ENCODE results near the gene SRRM5.
"Not testable (repeated sequence)": the region's sequence is repeated elsewhere in the genome, so short reads cannot be mapped to it uniquely, and the experiment has no call there.

The SRRM5 gene

GRCh38 chr19:43618921-43619261 lies 7.0 kb downstream of the SRRM5 start:
- DNase-seq (ENCODE audit: low read depth): no peak

DNA sequence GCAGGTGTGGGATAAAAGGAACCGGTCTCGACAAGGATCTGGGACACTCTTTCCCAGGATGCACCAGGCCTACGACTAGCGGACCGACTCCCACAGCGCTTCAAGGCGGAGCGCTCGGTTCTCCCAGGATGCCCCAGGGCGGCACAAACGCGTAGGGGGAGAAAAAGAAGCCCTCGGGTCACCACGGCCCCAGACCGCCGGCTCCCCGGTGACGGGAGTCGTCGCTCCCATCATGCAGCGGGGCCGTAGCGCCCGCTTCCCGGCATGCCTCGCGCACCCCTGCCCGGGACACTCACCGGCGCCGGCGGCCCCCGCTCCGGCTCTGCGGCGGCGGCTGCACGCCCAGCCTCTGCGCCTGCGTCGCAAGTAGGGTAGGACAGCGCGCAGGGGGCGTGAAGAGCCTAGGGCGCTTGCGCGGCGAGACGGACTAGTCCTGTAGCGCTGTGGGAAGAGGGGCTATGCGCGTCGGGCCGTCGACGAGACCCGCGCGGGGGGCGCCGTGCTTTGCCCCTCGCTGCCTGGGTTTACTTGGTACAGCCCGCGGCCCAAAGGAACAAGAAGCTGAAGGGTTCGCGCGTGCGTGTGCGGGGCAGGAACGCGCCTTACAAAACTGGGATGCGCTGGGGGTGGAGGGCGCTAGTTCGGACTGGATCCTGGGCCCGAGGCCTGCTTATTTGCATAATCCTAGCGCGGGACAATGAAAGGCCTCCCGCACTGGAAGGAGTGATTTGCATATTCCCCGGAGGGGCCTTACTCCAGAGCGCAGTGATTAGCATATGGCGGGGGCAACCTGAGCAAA lies 7.6 kb downstream of the SRRM5 start, which contains the start of gene ZNF428:
Gene ZNF428, minus strand, starts transcription at position 368 of the 799 bp plus-strand sequence. CDS start 5,325 bp downstream, outside the sequence.
- DNase-seq (ENCODE audit: low read depth): peak; percentile 67

- no peak for DNase-seq (ENCODE audit: low read depth)
These were observed 8.4 kb downstream of the SRRM5 start for GRCh38 chr19:43620061-43621001.

DNA sequence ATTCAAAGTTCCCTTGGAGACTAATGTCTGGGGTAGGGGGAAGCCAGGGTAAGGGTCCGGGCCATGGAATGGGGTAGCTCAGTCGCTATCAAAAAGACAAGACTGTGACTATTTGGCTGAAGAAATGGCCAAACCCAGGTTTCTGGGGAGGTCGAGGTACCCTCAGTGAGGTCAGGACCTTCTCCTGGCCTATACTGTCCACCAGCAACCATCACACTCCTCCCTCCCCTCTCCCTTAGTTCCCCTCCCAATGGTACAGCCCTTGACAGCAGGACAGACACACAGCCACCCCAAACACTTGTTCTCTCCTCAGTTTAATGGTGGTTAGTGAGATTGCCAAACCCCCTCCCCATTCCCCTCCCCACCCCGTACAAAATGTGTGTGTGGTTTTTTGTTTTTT lies 10.2 kb downstream of the SRRM5 start:
- DNase-seq (ENCODE audit: low read depth): no peak

GRCh38 chr19:43622956-43623355 lies 11.1 kb downstream of the SRRM5 start:
- DNase-seq (ENCODE audit: low read depth): no peak

- no peak for DNase-seq (ENCODE audit: low read depth)
These were observed 12.2 kb downstream of the SRRM5 start for GRCh38 chr19:43623889-43624670.

- DNase-seq (ENCODE audit: low read depth): no peak
These were observed 13.0 kb downstream of the SRRM5 start for GRCh38 chr19:43624933-43625332.

- no peak for DNase-seq (ENCODE audit: low read depth)
These were observed 14.2 kb downstream of the SRRM5 start for GRCh38 chr19:43625918-43626579.

DNA sequence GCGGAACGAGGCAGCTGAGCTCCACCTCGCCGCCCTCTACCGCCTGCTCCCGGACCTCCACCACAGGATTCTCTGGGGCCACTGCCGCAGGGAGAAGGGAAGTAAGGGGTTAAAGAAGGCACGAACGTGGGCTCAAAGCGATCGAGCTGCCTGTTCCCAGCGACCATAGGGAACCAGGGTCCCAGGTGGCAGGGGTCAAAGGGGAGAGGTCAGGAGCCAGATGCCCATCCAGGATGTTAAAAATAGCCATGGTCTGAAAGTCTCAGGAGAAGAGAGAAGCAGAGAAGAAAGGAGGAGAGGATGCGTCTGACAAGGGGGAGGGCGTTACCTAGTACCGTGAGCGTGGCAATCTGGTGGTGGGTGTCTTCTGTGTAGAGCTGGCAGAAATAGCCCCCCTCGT lies 14.9 kb downstream of the SRRM5 start:
- DNase-seq (ENCODE audit: low read depth): no peak

GRCh38 chr19:43628646-43629326 lies 16.9 kb downstream of the SRRM5 start:
- DNase-seq (ENCODE audit: low read depth): no peak

DNA sequence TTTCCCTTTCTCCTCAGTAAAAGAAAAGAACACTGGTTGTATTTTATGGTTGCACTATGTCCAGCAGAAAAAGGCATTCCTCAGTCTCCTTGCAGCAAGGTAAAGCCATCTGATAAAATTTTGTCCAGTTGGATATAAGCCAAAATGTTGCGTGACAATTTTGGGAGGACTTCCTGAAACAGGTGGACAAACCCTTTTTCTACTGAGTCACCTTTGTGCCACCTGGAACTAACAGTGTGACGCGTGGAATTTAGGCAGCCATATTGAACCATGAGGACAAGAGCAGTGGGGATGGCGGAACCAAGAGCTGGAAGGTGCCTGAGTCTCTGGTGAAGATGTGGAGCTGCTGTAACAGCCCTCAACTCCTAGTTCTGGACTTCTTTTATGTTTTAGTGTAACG lies 19.6 kb downstream of the SRRM5 start:
- no peak for DNase-seq (ENCODE audit: low read depth)

DNA sequence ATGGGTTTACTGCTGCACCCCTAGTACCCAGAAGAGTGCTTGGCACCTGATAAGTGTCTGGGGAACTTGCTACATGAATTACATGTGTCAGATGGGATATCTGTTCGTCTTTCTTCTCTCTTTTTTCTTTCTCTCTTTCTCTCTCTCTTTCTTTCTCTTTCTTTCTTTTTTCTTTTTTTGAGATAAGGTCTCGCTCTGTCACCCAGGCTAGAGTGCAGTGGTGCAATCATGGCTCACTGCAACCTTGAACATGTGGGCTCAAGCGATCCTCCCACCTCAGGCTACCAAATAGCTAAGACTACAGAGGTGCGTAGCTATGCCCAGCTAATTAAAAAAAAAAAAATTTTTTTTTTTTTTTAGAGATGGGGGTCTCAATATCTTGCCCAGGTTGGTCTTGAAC lies 21.6 kb downstream of the SRRM5 start:
- DNase-seq (ENCODE audit: low read depth): no peak

DNA sequence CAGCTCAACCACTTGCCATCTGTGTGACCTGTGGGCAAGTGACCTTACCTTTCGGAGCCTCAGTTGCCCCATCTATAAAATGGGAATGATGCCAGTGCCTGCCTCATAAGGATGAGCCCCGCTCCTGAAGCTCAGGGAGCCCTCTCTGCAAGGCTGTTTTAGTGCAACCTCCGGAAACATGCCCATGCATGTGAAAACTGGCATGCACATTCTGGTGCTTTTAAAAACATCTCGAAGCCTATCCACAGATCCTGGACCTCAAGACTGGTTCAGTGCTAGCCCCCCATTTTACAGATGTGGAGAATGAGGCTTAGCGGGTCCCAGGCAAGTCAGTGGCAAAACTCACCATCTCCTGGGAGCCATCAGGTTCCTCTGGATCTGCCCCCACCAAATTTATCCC lies 22.2 kb downstream of the SRRM5 start:
- no peak for DNase-seq (ENCODE audit: low read depth)

DNA sequence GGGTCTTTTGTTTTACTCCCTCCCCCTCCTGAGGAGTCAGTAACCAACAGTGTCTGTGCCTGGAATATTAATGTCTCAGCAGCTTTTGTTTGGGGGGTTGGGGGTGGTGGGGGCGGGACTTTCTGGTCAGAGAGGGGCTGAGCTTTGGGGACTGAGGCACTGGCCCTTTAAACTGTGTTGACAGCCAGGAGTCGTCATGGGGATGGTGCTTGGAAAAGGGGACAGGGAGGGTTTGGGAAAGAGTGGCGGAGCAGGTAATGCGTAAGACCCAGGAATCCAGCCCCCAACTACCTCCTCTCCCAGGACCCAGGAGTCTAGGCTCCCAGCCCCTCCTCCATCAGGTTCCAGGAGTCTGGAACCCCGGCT lies 22.6 kb downstream of the SRRM5 start:
- no peak for DNase-seq (ENCODE audit: low read depth)

DNA sequence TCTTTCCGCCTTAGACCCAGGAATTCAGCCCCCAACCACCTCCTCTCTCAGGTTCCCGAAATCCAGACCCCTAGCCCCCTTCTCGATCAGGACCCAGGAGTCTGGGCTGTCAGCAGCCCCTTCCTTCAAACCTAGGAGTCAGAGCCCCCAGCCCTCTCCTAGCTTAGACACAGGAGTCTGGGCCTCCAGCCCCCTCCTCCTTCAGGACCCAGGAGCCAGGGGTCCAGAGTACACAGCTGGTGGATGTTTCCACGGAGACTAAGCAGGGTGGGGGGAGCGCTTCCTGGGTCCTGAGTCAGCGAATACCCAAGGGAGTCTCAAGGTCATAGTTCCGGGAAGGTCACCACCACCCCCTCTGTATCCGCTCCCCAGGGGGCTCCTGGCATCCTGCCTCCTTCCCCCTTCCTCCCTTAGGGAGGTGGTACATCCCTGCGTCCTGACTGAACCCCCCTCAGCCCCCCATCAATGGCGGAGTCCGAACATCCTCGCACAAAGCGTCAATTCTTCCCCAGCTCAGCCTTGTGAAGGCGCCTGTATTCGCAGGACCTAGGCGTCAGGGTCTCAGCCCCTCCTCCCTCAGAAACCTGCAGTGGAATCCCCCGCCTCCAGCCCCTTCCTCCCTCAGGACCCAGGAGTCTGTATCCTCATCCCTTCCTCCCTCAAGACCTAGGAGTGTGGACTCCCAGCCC lies 23.1 kb downstream of the SRRM5 start:
- no peak for DNase-seq (ENCODE audit: low read depth)

DNA sequence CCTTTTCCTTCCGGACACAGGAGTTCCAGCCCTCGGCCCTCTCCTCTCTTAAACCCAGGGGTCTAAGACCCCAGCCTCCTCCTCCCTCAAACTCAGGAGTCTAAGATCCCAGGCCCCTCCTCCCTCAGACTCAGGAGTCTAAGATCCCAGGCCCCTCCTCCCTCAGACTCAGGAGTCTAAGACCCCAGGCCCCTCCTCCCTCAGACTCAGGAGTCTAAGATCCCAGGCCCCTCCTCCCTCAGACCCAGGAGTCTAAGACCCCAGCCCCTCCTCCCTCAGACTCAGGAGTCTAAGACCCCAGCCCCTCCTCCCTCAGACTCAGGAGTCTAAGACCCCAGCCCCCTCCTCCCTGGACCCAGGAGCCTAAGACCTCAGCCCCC lies 23.7 kb downstream of the SRRM5 start:
- DNase-seq (ENCODE audit: low read depth): not testable (repeated sequence)

- no peak for DNase-seq (ENCODE audit: low read depth)
These were observed 24.3 kb downstream of the SRRM5 start for GRCh38 chr19:43636121-43636683.

DNA sequence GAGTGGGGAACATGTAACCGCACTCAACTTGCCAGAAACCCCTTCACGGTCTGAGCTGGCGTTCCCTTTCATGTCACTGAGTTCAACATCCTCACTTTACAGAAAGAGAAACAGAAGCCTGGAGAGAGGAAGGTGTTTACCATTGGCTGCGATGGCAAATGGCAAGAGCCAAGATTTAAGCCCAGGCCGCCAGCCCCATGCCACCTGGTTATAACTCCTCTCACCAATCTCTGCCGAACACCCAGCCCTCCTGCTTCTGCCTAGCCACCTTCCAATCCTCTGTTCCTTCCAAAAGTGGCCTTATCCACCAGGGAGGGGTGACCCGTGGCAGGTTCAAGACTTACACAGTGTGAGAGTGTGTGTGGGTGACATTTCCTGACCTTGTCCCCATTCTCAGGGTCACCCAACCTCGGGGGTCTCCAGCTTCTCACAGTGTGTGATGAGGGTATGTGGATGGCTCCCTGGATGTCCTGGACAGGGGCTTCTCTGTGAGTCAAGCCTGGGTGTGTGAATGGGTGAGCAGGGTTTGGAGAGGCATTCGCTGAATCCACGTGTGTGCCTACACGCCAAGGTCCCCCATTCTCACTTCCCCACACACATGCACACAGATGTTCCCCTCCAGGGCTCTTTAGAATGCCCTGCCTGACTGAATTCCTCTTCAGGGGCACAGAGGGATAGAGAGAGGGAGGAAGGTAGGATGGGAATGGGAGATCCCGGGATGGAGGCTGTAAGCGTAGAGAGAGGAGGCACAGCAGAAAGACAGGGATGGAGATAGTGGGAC lies 26.5 kb downstream of the SRRM5 start:
- DNase-seq (ENCODE audit: low read depth): no peak

GRCh38 chr19:43638995-43639518 lies 27.2 kb downstream of the SRRM5 start:
- no peak for DNase-seq (ENCODE audit: low read depth)

All from GM04504 (cell line).